NCI-H1048 (cell line): ENCODE data around the gene FHL3.
"Not testable (repeated sequence)": the region's sequence is repeated elsewhere in the genome, so short reads cannot be mapped to it uniquely, and the experiment has no call there.

Experiments used
- DNase-seq: peaks from one replicate; lab custom pipeline; 2025; lab: John Stamatoyannopoulos, UW

The FHL3 gene

DNA sequence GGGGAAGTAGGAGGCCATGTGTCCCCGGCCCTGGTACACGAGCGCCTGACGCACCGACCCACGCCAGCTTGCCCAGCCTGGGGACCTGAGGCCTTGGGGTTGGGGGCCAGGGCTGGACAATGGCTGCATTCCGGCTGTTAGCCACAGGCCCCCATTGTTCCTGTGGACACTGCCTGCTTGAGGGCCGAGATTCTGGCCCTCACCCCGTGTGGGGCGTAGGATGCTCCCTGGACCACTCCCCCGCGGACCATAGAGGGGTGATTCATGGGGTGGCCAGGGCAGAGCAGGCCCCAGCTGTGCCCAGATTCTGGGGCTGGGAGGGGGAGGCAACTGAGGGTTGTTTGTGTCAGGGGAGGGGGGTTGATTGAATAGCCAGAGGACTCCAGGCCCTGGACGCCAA lies 29.6 kb upstream of the FHL3 start:
- DNase-seq: no peak

DNA sequence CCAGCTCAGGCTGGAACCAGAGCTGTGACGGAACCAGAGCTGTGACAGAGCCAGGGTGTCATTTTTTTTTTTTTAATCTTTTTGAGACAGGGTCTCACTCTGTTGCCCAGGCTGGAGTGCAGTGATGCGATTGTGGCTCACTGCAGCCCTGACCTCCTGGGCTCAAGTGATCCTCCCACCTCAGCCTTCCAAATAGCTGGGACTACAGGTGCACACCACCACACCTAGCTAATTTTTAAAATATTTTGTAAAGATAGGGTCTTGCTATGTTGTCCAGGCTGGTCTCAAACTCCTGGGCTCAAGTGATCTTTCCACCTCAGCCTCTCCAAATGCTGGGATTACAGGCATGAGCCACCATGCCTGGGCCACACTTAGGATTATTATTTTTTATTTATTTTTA lies 27.7 kb upstream of the FHL3 start:
- DNase-seq: not testable (repeated sequence)

DNA sequence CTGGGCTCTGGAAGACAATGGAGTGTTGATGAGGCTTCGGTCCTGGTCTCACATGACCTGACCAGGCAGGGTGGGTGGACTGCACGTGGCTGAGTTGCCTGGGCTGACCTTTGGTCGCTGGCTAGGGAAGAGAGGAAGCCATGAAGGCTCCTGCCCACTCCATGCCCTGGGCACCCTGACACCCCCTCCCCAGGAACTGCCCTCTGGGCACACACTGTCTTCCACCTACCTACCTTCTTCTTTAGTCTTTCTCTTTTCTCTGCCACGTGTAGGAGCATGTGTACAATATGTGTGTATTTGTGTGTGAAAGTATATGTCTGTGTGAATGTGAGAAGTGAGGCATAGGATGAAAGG lies 26.2 kb upstream of the FHL3 start:
- no peak for DNase-seq

DNA sequence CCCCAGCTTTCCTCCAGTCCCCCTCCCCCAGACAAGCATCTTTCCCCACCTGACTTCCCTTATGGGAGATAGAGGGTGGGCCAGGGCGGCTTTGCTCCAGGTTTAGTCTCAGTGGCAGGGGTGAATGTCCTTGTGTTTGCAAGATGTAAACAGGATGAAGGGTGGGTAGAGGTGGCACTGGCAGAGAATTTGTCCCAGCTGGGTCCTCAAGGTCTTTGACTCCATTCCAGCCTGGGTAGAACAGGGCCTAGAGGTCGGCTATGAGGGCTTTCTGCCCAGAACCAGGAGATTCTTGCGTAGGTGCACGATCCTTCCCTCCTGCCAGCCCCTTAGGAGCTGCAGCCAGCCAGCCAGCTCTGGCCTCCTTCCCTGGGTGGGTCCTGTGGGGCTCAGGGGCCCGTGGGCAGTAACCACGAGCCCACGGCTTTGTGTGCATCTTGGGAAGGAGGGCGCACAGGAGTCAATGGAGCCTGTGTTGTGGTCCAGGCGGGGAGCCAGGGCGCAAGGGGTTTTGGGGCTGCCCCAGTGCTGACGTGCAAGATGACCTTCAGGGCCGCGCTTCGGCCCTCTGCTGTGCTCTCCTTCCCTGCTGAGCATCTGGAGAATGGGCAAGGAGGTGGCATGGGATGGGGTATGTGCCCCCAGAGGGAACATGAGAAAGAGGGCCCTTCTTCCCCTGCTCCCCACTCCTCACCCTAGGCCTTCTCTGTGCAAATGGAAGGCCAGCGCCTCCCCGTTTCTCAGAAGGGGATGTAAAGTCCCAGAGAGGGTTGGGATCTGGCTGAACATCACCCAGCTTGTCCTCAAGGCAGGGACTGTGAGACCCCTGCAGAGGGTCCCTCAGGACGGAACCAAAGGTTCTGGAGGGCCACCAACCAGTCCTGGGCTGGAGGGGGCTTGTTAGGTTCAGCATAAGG lies 25.5 kb upstream of the FHL3 start:
- DNase-seq: no peak

DNA sequence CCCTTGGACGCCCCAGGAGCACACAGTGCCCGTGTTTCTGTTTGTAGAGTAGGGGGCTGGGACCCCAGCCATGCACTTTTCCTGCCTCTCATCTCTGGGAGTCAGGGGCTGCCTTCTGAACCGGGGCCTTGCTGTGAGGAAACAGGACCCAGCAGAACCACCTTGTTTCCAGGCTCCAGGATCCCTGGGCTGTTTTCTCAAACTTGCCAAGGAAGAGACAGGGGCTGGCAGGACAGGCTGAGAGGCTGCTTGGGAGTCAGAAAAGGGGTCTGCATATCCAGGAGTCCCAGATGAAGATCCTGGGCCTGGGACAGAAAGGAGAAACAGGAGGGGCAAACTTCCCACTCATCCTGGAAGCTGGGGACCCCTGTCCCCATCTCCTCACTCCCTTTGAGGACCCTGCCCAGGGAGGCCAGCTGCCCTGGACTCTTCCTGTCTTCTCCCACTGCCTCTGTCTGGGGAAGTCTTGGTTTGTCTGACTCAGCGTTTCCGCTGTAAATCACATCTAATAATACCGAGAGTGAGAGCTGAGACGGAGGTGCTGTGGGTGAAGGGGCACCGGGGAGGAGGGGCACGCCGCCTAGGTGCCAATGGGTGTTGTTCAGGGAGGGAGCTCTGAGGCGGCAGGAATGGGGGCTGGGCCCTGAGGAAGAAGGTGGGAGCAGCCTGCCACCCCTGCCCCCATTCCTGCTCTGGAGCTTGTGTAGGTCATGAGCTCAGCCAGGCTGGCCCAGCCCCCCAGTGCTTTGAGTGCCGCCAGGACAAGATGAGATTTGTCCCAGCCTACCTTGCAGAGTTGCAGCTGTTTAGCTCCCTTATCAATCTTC lies 24.6 kb upstream of the FHL3 start:
- no peak for DNase-seq

DNA sequence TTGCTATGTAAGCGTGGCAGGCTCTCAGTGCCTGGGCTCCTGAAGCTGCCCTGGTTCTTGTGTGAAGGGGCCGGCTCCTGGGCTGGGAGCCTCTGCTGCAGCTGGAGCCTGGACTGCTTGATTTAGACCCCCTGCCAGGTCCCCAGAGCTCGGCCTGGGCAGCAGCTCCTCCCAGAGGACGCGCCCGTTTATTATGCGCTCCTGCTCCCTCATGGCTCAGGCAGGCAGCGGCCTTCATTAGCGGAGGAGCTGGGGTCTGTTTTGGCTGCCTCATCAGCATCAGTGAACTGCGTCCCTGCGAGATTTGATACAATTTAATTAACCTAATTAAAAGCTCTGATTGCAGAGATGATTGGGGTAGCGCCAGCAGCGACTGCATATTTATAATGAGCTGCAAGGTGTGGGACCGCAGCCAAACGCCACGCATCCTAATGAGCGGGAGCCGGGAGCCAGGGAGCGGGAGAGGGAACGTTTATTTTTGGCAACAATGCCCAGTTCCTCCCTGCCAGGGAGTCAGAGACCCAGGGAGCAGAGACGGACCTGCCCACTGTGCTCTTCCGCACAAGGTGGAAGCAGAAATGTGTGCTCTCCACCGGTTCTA lies 23.9 kb upstream of the FHL3 start:
- no peak for DNase-seq

DNA sequence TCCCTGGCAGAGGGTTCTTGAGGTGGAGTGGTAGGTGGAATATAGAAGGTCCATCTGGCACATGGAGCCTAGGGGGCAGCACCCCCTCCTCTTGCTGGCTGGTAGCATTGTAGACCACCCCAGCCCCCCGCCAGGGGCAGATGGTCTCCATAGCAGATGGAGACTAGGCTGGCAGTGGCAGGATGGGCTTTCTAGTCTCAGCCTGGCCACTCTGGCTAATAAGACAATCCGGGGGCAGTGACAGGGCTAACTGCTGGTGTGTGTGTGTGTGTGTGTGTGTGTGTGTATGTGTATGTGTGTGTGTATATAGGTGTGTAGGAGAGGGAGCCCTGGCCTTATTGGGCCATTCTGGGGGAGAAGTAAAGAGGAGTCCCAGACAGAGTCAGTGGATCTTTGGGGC lies 23.4 kb upstream of the FHL3 start:
- no peak for DNase-seq

DNA sequence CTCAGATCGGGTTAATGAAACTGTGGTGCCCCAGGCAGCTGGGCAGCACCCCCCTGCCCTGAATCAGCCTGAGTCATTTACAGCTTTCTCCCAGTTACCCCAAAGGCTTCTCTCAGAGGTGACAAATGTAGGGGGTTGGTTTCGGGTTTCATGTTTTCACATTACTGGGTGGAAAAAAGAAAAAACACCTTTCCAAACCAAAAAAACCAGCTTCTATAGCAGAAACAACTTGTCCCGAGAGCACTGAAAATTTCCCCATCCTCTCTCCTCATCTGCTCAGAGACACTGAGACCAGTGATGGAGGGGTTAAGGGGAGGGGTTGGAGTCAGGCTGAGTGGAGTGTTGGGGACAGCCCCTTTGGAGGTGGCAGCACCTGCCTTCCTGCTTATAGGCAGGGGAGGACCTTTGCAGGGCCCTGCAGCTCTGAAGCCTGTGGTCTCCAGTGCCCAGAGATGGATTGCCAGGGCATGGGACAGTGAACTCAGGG lies 22.8 kb upstream of the FHL3 start:
- DNase-seq: no peak

DNA sequence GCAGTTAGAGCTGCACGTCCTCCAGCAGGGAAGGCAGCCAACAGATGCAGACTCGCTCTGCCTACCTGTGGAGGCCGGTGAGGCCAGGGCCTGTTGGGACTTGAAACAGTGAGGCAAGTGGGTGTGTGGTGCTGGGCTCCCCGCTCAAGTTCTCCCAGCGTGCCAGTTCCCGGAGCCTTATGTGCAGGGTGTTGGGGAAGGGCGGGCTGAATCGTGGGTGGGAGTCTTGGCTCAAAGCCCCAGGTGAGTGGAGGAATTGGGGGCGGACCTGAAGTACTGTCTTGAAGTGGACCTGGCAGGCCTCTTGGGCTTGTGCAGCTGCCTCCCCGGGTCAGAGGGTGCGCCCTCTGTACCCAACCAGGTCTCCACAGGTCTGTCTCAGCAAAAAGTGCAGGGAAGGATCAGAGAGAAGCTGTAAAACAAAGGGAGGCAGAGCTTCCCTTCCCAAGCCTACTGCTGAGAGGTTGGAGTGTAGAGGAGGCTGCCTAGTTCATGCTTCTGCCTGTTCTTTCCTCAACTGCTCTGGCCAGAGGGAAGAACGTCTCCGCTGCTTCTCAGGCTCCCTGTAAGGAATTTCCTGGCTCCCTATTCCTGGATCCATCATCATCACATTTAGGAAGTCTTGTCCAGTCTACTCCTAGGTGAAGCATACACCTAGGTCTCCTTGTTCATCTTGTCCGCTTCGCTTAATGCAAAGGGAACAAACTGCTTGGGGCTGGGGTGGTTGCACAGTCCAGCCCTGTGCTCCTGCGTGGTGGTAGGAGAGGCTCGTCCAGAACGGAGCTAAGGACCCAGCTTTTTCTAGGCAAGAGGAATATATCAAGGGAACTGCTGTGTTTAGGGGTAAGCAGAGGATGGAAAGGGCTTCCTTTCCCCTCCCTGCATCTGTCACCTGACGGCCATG lies 22.1 kb upstream of the FHL3 start:
- DNase-seq: no peak

DNA sequence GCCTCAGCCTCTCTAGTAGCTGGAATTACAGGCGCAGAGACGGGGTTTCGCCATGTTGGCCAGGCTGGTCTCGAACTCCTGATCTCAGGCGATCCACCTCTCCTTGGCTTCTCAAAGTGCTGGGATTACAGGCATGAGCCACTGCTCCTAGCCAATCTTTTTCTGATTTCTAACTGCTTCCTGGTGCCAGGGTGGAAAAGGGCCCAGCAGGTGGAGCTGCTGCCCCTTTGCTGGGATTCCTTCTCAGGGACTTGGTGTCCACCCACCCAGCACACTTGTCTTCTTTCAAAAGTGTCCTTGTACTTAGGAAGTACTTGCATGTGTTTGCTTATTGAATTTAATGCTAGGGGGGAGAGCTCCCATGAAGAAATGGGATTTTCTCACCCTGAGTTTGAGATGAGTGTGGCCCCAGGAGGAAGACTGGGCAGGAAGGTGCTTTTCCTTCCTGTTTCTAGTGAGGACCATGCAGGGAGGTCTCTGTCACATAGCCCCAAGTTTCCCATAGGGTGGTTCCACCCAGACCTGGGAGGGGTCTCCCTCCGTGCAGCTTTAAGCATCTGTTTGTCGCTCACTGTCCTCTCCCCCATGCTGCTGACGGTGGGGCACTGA lies 21.4 kb upstream of the FHL3 start:
- DNase-seq: peak; percentile 27

DNA sequence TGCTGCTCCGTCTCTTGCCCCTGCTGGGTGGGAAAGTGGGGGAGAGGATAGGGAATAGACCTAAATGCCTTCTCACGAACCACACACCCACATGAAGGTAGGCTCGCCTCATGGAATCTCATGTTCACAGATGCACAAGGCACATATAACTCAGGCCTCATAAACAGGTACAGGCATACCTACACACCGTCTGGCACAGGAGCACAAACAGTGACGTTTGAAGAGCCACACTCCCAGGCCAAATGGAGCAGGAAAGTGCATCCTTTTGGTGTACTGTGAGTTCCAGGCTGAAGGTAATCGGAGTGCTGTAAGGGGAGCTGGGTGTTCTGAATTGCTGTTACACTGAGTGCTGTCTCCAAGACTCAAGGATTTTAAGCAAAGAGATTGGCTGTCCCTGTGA lies 20.4 kb upstream of the FHL3 start:
- no peak for DNase-seq

DNA sequence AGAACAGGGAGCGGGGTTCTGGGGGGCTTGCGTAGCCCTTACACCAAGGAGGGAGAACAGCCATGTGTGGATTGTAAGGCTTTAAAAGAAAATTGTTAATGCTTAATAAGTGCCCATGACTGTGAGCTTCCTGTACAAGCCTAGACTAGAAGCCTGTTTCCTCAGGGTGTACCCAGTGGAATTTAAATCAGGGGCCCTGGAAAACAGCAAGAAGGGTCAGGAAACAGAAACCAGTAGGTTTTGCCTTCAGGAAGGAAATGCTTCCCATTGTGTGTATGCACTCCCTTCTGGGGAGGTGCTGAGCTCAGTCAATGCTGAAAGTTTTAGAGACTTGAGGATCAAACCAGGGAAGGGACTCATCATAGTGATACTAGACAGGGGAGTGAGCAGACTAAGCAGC lies 19.9 kb upstream of the FHL3 start:
- DNase-seq: no peak

DNA sequence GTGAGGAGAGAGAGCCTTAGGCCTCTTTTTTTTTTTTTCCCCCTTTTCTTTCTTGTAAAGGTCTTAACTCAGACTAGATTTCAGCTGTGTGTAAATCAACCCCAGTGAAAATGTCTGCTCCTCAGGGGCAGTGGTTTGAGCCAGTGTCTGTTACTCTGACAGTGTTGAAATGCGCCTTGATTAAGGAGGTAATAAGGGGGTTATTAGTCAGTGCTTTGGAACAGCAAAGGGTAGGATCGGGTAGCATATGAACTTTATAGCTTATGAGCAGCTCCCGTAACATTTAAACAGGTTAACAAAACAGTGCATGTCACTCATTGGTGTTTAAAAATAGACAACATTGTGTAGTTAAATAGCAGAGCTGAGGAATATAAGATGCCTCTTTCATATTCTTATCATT lies 17.5 kb upstream of the FHL3 start:
- no peak for DNase-seq

DNA sequence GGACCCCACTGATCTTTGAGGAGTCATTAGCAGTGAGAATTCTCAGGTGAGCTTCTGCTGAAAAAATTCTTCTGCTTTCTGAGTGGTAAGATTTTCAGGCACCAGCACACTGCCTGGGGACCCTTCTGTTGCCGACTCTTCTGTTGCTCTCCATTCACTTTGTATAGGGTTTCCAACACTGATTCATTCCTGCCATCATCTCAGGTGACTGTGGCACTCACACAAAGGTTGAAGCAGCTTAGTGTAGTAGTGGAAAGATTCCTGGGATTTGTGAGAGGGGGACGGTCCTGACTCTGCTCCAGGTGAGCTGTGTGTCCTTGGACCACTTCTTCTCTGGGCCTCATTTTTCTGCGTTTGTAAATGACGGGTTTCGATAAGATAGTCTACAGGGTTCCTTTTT lies 16.7 kb upstream of the FHL3 start:
- no peak for DNase-seq

DNA sequence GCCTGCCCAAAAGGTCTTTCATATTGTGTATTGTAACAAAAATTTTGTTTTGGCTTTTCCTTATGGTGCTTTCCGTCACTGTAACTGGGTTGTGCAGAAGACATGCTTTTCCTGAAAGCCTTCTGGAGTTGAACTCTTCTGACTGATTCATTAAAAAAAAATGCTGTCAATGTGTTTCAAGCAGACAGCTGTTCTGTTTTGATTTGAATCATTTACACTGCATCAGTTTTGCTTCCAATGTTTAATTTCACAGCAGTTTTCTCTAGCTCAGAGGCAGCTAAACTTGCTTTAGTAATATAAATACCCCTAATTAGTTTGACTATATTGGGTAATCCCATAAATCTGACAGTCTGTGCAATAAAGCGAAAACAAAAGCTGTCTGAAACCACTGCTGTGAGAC lies 15.1 kb upstream of the FHL3 start:
- DNase-seq: no peak

DNA sequence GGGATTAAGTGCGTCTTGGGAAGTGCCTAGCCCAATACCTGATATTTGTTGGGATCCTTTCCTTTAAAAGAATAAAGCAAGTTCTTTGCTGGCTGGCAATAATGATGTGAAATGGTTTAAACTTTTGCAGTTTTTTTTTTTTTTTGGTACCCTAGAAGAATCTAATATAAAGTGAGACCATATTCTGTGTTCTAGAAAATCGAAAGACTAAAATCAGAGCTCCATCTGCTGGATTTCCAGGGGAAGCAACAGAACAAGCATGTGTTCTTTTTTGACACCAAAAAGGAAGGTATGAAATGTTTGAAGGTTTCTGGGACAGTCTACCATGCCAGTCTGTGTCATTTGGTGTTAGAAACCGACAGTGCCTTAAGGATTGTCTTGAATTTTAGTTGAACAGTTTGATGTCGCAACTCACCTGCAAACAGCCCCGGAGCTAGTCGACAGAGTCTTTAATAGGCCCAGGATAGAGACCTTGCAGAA lies 13.6 kb upstream of the FHL3 start:
- no peak for DNase-seq

DNA sequence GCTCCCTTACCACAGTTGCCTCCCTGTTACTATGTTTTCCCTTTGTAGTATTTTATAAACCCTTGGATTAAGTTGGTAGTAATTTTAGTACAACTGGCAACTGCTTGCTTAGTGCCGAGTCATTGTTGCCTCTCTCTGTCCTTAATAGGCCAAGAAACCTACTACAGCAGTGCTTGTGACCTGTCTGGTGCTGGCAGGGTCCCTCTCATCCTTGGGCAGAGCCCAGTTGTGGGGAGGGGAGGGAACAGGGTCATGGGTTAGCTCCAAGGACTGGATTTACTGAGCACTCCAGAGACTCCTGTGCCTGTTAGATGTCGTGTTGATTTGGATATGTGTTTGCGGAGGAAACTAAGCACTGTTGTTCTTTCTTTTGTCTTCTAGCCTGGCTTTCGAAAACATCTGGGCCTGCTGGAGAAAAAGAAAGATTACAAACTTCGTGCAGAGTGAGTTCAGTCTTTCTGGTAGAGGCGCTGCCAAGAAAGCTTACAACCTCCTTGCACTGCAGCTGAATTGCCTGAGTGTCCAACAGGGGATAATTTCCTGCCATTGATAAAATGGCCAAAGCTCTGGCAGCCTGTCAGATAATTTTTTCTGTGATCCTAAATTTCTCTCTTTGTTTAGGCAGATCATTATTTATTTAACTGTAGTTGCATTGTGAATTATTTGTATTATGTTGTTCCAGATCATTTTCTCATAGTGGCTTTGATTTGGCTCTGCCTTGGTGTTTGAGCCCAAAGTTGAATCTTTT lies 10.8 kb upstream of the FHL3 start:
- DNase-seq: no peak

DNA sequence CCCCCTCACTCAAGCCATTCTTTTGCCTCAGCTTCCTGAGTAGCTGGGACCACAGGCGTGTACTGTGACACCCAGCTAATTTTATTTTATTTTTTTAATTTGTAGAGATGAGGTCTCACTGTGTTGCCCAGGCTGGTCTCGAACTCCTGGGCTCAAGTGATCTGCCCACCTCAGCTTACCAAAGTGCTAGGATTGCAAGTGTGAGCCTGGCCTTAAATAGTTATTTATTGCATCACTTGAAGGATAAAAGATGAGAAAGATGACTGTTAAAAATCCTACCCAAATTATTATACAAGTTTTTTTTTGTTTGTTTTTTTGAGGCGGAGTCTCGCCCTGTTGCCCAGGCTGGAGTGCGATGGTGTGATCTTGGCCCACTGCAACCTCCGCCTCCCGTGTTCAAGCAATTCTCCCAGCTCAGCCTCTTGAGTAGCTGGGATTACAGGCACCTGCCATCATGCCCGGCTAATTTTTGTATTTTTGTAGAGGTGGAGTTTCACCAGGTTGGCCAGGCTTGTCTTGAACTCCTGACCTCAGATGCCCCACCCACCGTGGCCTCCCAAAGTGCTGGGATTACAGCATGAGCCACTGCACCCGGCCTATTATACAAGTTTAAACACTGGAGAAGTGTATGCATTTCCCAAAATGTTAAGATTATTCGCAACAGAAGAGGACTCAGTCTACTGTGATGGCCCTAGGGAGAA lies 9.6 kb upstream of the FHL3 start:
- DNase-seq: no peak

DNA sequence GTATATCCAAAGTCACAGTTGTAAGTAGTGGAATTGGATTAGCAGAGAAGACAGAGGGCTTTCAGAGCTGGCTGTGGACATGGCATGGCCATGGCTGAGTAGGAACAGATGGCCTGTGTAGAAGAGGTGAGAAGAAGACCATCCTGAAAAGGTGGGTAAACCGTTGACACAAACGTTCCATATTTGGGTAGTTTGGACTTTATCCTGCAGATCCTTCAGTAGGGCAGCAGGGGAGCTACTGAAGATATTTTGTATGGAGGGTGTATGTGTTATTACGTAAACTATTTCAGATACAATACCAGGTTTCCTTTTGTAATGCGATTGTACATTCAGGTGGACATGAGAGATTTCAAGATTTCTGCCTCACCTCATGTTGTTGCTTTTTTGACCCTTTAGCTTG lies 8.9 kb upstream of the FHL3 start:
- no peak for DNase-seq

DNA sequence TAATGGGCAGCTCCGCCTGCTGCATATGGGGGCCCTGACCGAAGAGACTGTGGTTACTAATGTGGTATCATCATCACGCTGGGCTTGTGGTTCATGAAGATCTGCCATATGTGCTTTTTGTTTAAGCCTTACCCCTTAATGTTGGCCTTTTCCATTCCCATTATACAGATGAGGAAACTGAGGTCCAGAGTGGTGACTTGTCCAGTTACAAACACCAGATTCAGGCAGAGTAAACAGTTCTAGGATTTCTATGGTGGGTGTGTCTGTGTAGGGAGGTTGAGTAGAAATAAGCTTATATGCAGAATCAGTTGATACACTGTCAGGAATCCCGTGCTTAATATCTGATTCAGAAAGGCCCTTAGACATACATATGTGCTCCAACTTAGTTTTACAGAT lies 7.9 kb upstream of the FHL3 start:
- no peak for DNase-seq
